ENCODE results near the gene FOXJ3. TPM values are rescaled to one million over a fixed set of nuclear protein-coding genes. Genes with fewer than 3 reads are reported as not detected.

Gene FOXJ3
- total and polyA plus RNA-seq, 2 donors from 2014 or later = 11.8 to 45.5 TPM

DNA sequence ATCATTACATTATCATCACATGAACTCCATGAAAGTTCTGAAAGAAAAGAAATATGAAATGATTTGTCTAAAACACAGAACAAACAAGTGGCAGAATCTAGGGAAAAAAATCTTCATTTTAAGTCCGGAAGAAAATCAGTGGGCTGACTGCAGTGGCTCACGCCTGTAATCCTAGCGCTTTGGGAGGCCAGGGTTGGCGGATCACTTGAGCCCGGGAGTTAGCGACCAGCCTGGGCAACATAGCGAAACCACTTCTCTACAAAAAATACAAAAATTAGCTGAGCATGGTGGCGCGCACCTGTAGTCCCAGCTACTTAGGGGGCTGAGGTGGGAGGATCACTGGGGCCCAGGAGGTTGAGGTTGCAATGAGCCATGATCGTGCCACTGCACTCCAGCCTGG lies 4.8 kb downstream of the FOXJ3 start:
- intact Hi-C loops (cut with DNase I) = no loop called here
- FAIRE-seq = no peak
- Histone ChIP-seq H3K36me3 (ENCODE audit: control insufficient read depth in 2 of 3, insufficient read depth in 3 of 3, low read length in 3 of 3) (no peaks in the 10 kb centered on the region), H3K27me3 (ENCODE audit: control insufficient read depth, insufficient read depth, low read length) (no peaks in the 10 kb centered on the region), H3K4me1 (ENCODE audit: control insufficient read depth in 2 of 3, insufficient read depth in 2 of 3, low read depth in 1 of 3, low read length in 3 of 3) (peaks cover 3 to 7% (median 4%) of the 10 kb centered on the region in 3 donors), H3K4me3 (ENCODE audit: low read length in 3 of 3) (no peak overlapping the region), H3K9ac (ENCODE audit: low read length in 3 of 3) (no peak overlapping the region), H3K27ac (ENCODE audit: low read depth in 2 of 2, low read length in 2 of 2) (no peak overlapping the region), H3K9me3 (ENCODE audit: control insufficient read depth in 2 of 3, insufficient read depth in 1 of 3, low read length in 3 of 3) (no peaks in the 10 kb centered on the region)
- no peak for DNase-seq
- TF ChIP-seq, protein P1, sequence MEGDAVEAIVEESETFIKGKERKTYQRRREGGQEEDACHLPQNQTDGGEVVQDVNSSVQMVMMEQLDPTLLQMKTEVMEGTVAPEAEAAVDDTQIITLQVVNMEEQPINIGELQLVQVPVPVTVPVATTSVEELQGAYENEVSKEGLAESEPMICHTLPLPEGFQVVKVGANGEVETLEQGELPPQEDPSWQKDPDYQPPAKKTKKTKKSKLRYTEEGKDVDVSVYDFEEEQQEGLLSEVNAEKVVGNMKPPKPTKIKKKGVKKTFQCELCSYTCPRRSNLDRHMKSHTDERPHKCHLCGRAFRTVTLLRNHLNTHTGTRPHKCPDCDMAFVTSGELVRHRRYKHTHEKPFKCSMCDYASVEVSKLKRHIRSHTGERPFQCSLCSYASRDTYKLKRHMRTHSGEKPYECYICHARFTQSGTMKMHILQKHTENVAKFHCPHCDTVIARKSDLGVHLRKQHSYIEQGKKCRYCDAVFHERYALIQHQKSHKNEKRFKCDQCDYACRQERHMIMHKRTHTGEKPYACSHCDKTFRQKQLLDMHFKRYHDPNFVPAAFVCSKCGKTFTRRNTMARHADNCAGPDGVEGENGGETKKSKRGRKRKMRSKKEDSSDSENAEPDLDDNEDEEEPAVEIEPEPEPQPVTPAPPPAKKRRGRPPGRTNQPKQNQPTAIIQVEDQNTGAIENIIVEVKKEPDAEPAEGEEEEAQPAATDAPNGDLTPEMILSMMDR (IDR thresholded peaks at IDR 0.05; ENCODE audit: borderline replicate concordance, extremely low read depth, insufficient read depth) = no peak

DNA sequence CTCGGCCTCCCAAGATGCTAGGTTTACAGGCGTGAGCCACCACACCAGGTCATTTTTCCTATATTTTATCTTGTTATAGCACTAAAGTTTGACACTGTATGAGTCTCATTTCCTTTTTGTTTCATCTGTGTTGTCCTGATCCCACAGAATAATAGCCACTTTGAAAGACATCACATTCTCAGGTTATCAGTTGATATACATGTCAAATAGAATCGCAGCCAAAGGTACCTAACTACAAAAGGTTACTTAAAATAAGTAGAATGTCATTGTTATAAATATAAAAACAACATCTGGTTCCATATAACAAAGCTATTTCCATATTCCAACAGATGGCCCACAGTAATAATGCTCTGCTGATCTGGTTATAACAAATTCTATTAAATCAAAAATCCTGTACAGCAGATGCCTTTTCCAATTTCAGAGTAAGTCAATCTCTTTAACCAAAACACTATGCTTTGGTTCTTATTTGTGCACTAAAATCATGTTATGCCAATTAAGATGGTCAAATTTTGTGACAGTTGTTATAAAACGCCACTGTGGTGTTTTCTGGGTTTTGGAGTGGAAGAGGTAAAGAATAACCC lies 6.0 kb downstream of the FOXJ3 start:
- TF ChIP-seq, protein P1 (IDR thresholded peaks at IDR 0.05; ENCODE audit: borderline replicate concordance, extremely low read depth, insufficient read depth) = no peak
- intact Hi-C loops (cut with DNase I) = no loop called here
- no peaks in the 10 kb centered on the region for H3K27me3 ChIP-seq (ENCODE audit: control insufficient read depth, insufficient read depth, low read length)
- H3K9ac ChIP-seq (ENCODE audit: low read length in 3 of 3) = no peak overlapping the region
- H3K27ac ChIP-seq (ENCODE audit: low read depth in 2 of 2, low read length in 2 of 2) = no peak overlapping the region
- no peaks in the 10 kb centered on the region for H3K9me3 ChIP-seq (ENCODE audit: control insufficient read depth in 2 of 3, insufficient read depth in 1 of 3, low read length in 3 of 3)
- no peak for DNase-seq
- peaks cover 3 to 7% (median 4%) of the 10 kb centered on the region in 3 donors for H3K4me1 ChIP-seq (ENCODE audit: control insufficient read depth in 2 of 3, insufficient read depth in 2 of 3, low read depth in 1 of 3, low read length in 3 of 3)
- H3K36me3 ChIP-seq (ENCODE audit: control insufficient read depth in 2 of 3, insufficient read depth in 3 of 3, low read length in 3 of 3) = no peaks in the 10 kb centered on the region
- no peak overlapping the region for H3K4me3 ChIP-seq (ENCODE audit: low read length in 3 of 3)
- FAIRE-seq = no peak

DNA sequence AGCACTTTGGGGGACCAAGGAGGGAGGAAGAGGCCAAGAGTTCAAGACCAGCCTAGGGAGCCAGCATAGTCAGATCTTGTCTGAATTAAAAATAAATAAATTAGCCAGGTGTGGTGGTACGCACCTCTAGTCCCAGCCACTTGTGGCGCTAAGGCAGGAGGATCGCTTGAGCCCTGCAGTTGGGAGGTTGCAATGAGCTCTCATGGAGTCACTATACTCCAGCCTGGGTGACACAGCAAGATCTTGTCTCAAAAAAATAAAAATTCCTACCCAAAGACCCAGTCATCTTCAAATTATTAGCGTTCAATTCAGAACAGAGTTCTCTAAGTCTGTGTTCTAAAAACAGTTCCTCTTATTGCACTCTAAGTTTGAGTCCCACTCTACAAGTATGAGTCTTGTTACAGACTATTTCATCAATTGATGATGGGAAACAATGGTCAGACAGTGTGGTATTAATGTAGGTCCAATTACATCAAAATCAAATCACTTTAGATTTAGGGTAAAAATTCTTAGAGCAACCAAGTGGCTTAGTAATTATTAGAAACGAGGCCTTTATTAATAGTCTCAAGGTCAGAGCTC lies 6.9 kb downstream of the FOXJ3 start:
- Histone ChIP-seq H3K4me3 (ENCODE audit: low read length in 3 of 3) (no peak overlapping the region), H3K27ac (ENCODE audit: low read depth in 2 of 2, low read length in 2 of 2) (no peak overlapping the region), H3K4me1 (ENCODE audit: control insufficient read depth in 2 of 3, insufficient read depth in 2 of 3, low read depth in 1 of 3, low read length in 3 of 3) (no peaks in the 10 kb centered on the region), H3K9ac (ENCODE audit: low read length in 3 of 3) (no peak overlapping the region), H3K36me3 (ENCODE audit: control insufficient read depth in 2 of 3, insufficient read depth in 3 of 3, low read length in 3 of 3) (no peaks in the 10 kb centered on the region), H3K27me3 (ENCODE audit: control insufficient read depth, insufficient read depth, low read length) (no peaks in the 10 kb centered on the region), H3K9me3 (ENCODE audit: control insufficient read depth in 2 of 3, insufficient read depth in 1 of 3, low read length in 3 of 3) (no peaks in the 10 kb centered on the region)
- DNase-seq (no peak), FAIRE-seq (no peak)
- intact Hi-C loops (cut with DNase I) = no loop called here
- TF ChIP-seq, protein P1 (IDR thresholded peaks at IDR 0.05; ENCODE audit: borderline replicate concordance, extremely low read depth, insufficient read depth) = no peak
